Thoracic aorta (tissue), 2 donors: ENCODE measurements around the gene TMEM108. TPM values are rescaled to one million over a fixed set of nuclear protein-coding genes. Genes with fewer than 3 reads are reported as not detected.

Source experiments
- ATAC-seq: fragments of 150-250 bp; one replicate; pipeline ENCODE4 v1.8.0; 2017; ENCODE audit warnings: low read depth; ENCODE audit not compliant: insufficient number of reproducible peaks, low FRiP score
- DNase-seq: peaks from one replicate; pipeline ENCODE4 v3.0.0-alpha.2; 2020; ENCODE audit warnings: low spot score
- H3K27ac ChIP-seq, 2 donors: fragments of 200-600 bp; sonication (generic); 1 replicate in 1 of 2; 2 replicates in 1 of 2; pipeline ENCODE4 v1.5.1; 2016; ENCODE audit warnings: mild to moderate bottlenecking in 2 of 2, moderate library complexity in 2 of 2
- H3K27me3 ChIP-seq: fragments of 200-600 bp; sonication (generic); replicated peaks from 2 replicates; pipeline ENCODE4 v1.6.0; 2016; ENCODE audit warnings: mild to moderate bottlenecking; ENCODE audit not compliant: insufficient read depth
- H3K36me3 ChIP-seq: fragments of 200-600 bp; sonication (generic); one replicate; pipeline ENCODE4 v1.5.1; 2016
- H3K4me1 ChIP-seq, 2 donors: fragments of 200-600 bp; sonication (generic); 1 replicate in 1 of 2; 2 replicates in 1 of 2; pipeline versions ENCODE4 v1.5.1 to v1.6.0; 2016; ENCODE audit warnings: low read depth in 2 of 2, mild to moderate bottlenecking in 1 of 2; ENCODE audit not compliant: control insufficient read depth in 1 of 2
- H3K4me3 ChIP-seq: fragments of 200-600 bp; sonication (generic); 2 replicates; pipeline ENCODE4 v1.5.1; 2016; ENCODE audit warnings: mild to moderate bottlenecking
- H3K9me3 ChIP-seq: fragments of 200-600 bp; sonication (generic); 2 replicates; pipeline ENCODE4 v1.5.1; 2016
- CTCF ChIP-seq: fragments of 200-600 bp; sonication (generic); IDR thresholded peaks from one replicate; pipeline ENCODE4 v1.5.1; 2019; ENCODE audit warnings: antibody characterized with exemption
- total RNA-seq, 2 donors: library from RNA; depleted of rRNA; stranded (reverse); fragments of >200 nt; gene quantifications; one replicate each; pipeline versions ENCODE4 v1.1.0 to v1.2.3, GENCODE V29; 2016

TMEM108 gene
- total RNA-seq, 2 donors from 2014 or later: 0.28 to 0.41 TPM

- Histone ChIP-seq H3K4me3 (no peak overlapping the region), H3K9me3 (no peaks in the 10 kb centered on the region), H3K4me1 (peaks cover 2 to 25% of the 10 kb centered on the region in 2 donors), H3K27ac (no peak overlapping the region), H3K36me3 (no peaks in the 10 kb centered on the region), H3K27me3 (no peaks in the 10 kb centered on the region)
- no peak for TF ChIP-seq CTCF
- DNase-seq (no peak), ATAC-seq (no peak)
Observed at GRCh38 chr3:133041524-133041829, 3.3 kb downstream of the TMEM108 start.

- Histone ChIP-seq H3K27me3 (no peaks in the 10 kb centered on the region), H3K27ac (no peak overlapping the region), H3K36me3 (no peaks in the 10 kb centered on the region), H3K4me3 (no peak overlapping the region), H3K9me3 (no peaks in the 10 kb centered on the region), H3K4me1 (peaks cover 2 to 20% of the 10 kb centered on the region in 2 donors)
- no peak for TF ChIP-seq CTCF
- ATAC-seq (no peak), DNase-seq (no peak)
Observed at GRCh38 chr3:133042778-133043177, 4.6 kb downstream of the TMEM108 start.

GRCh38 chr3:133047980-133048379 is 9.8 kb downstream of the TMEM108 start:
- TF ChIP-seq CTCF: no peak
- Histone ChIP-seq H3K4me1 (no peaks in the 10 kb centered on the region), H3K36me3 (no peaks in the 10 kb centered on the region), H3K9me3 (no peaks in the 10 kb centered on the region), H3K4me3 (no peak overlapping the region), H3K27ac (no peak overlapping the region), H3K27me3 (no peaks in the 10 kb centered on the region)
- no peak for DNase-seq
- ATAC-seq: no peak

GRCh38 chr3:133049491-133049890 is 11.3 kb downstream of the TMEM108 start:
- no peak overlapping the region for H3K27ac ChIP-seq
- no peak for TF ChIP-seq CTCF
- H3K9me3 ChIP-seq: no peaks in the 10 kb centered on the region
- DNase-seq (no peak), ATAC-seq (no peak)
- no peaks in the 10 kb centered on the region for H3K27me3 ChIP-seq
- H3K4me3 ChIP-seq: no peak overlapping the region
- no peaks in the 10 kb centered on the region for H3K4me1 ChIP-seq
- H3K36me3 ChIP-seq: no peaks in the 10 kb centered on the region

GRCh38 chr3:133050891-133051290 is 12.7 kb downstream of the TMEM108 start:
- no peaks in the 10 kb centered on the region for H3K9me3 ChIP-seq
- H3K4me1 ChIP-seq: no peaks in the 10 kb centered on the region
- ATAC-seq (no peak), DNase-seq (no peak)
- no peak for TF ChIP-seq CTCF
- H3K4me3 ChIP-seq: no peak overlapping the region
- H3K36me3 ChIP-seq: no peaks in the 10 kb centered on the region
- no peaks in the 10 kb centered on the region for H3K27me3 ChIP-seq
- no peak overlapping the region for H3K27ac ChIP-seq
